ENCODE results near the gene NME1.
"Not testable (repeated sequence)": the region's sequence is repeated elsewhere in the genome, so short reads cannot be mapped to it uniquely, and the experiment has no call there.

The NME1 gene

GRCh38 chr17:51161541-51161940 is 8.2 kb downstream of the NME1 start:
- no peaks in the 10 kb centered on the region for H3K27me3 Mint-ChIP-seq (ENCODE audit: low read depth)
- no peak overlapping the region for H3K27ac Mint-ChIP-seq
- DNase-seq (ENCODE audit: low spot score), result no peak
- no peaks in the 10 kb centered on the region for H3K9me3 Mint-ChIP-seq
- H3K4me1 Mint-ChIP-seq (ENCODE audit: low read depth), result peaks cover 14% of the 10 kb centered on the region
- H3K4me3 Mint-ChIP-seq, result no peak overlapping the region
- peaks cover 45% of the 10 kb centered on the region for H3K36me3 Mint-ChIP-seq (ENCODE audit: low read depth)

DNA sequence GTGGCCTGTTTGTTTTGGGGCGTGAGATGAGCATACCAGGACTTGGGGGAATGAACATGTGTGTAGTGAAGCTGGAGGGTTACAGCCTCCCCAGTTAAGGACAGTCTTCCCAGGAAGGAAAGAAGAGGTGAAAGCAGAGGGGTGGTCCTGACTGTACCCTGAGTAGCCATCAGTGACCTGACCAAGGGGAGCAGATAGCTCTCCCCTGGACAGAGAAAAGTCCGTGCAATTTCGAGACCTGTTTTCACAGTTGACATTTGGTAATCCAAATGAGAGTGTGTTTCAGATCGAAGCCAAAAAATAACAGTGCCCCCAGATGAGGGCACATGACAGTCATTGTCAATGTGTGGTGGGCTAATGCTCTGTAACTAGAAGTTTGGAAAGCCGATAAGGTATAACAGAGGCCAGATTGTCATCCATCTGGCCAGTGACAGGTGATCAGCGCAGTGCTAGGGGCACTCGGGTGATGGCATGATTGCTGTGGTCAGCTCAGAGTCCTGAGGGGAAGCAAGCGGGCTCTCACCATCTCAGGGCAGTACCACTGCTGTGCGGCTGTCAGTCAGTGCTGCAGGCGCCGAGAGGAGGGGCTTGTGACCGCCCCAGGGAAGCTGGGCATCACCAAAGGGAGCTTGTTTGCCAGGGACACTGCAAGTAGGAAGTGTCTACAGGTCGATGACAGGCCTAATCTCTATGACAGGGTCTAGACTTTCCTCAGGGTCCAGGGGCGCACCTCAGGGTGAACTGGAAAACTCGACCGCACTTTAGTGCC is 11.7 kb downstream of the NME1 start:
- H3K36me3 Mint-ChIP-seq (ENCODE audit: low read depth), result peaks cover 48% of the 10 kb centered on the region
- peak overlapping the region; percentile 98 for H3K27ac Mint-ChIP-seq
- no peaks in the 10 kb centered on the region for H3K27me3 Mint-ChIP-seq (ENCODE audit: low read depth)
- H3K4me3 Mint-ChIP-seq, result peak overlapping the region; percentile 95
- peaks cover 22% of the 10 kb centered on the region for H3K4me1 Mint-ChIP-seq (ENCODE audit: low read depth)
- no peaks in the 10 kb centered on the region for H3K9me3 Mint-ChIP-seq
- no peak for DNase-seq (ENCODE audit: low spot score)

- DNase-seq (ENCODE audit: low spot score), result no peak
- H3K4me1 Mint-ChIP-seq (ENCODE audit: low read depth), result peaks cover 22% of the 10 kb centered on the region
- no peaks in the 10 kb centered on the region for H3K9me3 Mint-ChIP-seq
- peak overlapping the region; percentile 98 for H3K27ac Mint-ChIP-seq
- peak overlapping the region; percentile 95 for H3K4me3 Mint-ChIP-seq
- H3K27me3 Mint-ChIP-seq (ENCODE audit: low read depth), result no peaks in the 10 kb centered on the region
- H3K36me3 Mint-ChIP-seq (ENCODE audit: low read depth), result peaks cover 47% of the 10 kb centered on the region
Measured at GRCh38 chr17:51165680-51166197, 12.4 kb downstream of the NME1 start.

DNA sequence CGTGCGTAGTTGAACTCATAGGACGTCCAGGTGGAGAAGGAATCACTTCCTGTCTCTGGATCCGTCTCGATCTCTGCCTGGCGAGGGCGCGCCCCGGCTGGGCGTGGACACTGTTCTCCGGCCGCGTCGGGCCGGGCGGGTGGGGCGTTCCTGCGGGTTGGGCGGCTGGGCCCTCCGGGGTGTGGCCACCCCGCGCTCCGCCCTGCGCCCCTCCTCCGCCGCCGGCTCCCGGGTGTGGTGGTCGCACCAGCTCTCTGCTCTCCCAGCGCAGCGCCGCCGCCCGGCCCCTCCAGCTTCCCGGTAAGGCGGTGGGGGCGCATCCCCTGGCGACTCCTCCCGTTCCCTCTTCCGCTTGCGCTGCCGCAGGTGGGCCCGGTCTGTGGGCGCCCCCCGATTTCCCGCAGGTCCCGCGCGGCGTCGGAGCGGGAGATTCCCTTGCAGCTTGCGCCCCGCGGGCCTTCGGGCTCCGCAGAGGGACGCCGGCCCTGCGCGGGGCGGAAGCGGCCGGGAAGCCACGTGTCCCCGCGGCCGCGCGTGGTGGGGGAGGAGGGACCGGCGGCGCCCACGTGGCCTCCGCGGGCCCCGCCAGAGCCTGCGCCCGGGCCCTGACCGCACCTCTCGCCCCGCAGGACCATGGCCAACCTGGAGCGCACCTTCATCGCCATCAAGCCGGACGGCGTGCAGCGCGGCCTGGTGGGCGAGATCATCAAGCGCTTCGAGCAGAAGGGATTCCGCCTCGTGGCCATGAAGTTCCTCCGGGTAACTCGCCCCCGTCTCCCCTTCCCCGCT is 13.0 kb downstream of the NME1 start, which contains the start of gene NME2:
TSS of gene NME2 (plus strand) at position 214 of the 789 bp plus-strand sequence. CDS start at position 634, 420 bp downstream.
- Mint-ChIP-seq H3K27me3 (ENCODE audit: low read depth) (no peaks in the 10 kb centered on the region), H3K4me1 (ENCODE audit: low read depth) (peaks cover 22% of the 10 kb centered on the region), H3K4me3 (peak within 1 kb of the TSS; percentile 95), H3K9me3 (no peaks in the 10 kb centered on the region), H3K27ac (peak within 1 kb of the TSS; percentile 98), H3K36me3 (ENCODE audit: low read depth) (peaks cover 46% of the 10 kb centered on the region)
- peak; percentile 81 for DNase-seq (ENCODE audit: low spot score)

- peak; percentile 62 for DNase-seq (ENCODE audit: low spot score)
- Mint-ChIP-seq H3K27ac (peak overlapping the region; percentile 85), H3K27me3 (ENCODE audit: low read depth) (no peaks in the 10 kb centered on the region), H3K4me3 (peak overlapping the region; percentile 88), H3K9me3 (no peaks in the 10 kb centered on the region), H3K36me3 (ENCODE audit: low read depth) (peaks cover 42% of the 10 kb centered on the region), H3K4me1 (ENCODE audit: low read depth) (peaks cover 22% of the 10 kb centered on the region)
Measured at GRCh38 chr17:51166987-51167931, 13.9 kb downstream of the NME1 start.

DNA sequence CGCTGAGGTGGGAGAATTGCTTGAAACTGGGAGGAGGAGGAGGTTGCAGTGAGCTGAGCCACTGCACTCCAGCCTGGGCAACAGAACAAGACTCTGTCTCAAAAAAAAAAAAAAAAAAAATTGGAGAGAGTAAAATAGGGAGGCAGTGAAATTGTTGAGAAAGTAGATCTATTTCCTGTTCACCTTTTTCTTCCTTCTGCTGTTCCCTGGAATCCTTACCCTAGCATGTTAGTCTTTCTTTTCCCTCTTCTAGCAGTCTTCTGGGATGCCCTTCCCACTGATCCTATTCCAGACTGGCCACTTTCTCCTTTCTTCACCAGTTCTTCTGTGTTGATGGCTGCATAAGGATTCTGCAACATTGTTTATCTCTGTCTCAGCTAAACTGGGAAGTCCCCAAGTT is 16.0 kb downstream of the NME1 start:
- H3K27ac Mint-ChIP-seq, result peak overlapping the region; percentile 22
- DNase-seq (ENCODE audit: low spot score), result no peak
- H3K4me1 Mint-ChIP-seq (ENCODE audit: low read depth), result peaks cover 24% of the 10 kb centered on the region
- peaks cover 43% of the 10 kb centered on the region for H3K36me3 Mint-ChIP-seq (ENCODE audit: low read depth)
- H3K9me3 Mint-ChIP-seq, result no peaks in the 10 kb centered on the region
- no peaks in the 10 kb centered on the region for H3K27me3 Mint-ChIP-seq (ENCODE audit: low read depth)
- peak overlapping the region; percentile 11 for H3K4me3 Mint-ChIP-seq

DNA sequence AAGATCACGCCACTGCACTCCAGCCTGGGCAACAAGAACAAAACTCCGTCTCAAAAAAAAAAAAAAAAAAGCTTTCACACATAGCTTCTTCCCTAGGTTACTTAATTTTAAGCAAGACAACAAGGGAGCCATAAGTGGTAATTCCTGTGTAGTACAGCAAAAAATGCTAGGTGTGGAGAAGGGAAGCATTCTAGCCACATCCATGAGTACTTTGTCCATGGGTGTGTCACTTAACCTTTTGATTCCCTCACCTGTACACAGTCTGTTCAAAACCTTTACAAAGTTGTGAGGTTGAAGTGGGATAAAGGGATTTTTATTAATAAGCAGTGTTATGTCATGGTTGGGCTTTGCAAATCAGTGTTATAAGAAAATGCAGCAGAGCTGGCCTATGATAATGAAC is 17.4 kb downstream of the NME1 start:
- no peak overlapping the region for H3K27ac Mint-ChIP-seq
- no peak overlapping the region for H3K4me3 Mint-ChIP-seq
- H3K9me3 Mint-ChIP-seq, result no peaks in the 10 kb centered on the region
- DNase-seq (ENCODE audit: low spot score), result no peak
- H3K27me3 Mint-ChIP-seq (ENCODE audit: low read depth), result no peaks in the 10 kb centered on the region
- peaks cover 16% of the 10 kb centered on the region for H3K4me1 Mint-ChIP-seq (ENCODE audit: low read depth)
- H3K36me3 Mint-ChIP-seq (ENCODE audit: low read depth), result peaks cover 41% of the 10 kb centered on the region

GRCh38 chr17:51172030-51172429 is 18.7 kb downstream of the NME1 start:
- peaks cover 13% of the 10 kb centered on the region for H3K4me1 Mint-ChIP-seq (ENCODE audit: low read depth)
- not testable (repeated sequence) for H3K27me3 Mint-ChIP-seq (ENCODE audit: low read depth); H3K27ac Mint-ChIP-seq; H3K9me3 Mint-ChIP-seq; DNase-seq (ENCODE audit: low spot score); H3K4me3 Mint-ChIP-seq
- H3K36me3 Mint-ChIP-seq (ENCODE audit: low read depth), result peaks cover 38% of the 10 kb centered on the region

- no peak for DNase-seq (ENCODE audit: low spot score)
Measured at GRCh38 chr17:51180486-51180885, 27.1 kb downstream of the NME1 start.

DNA sequence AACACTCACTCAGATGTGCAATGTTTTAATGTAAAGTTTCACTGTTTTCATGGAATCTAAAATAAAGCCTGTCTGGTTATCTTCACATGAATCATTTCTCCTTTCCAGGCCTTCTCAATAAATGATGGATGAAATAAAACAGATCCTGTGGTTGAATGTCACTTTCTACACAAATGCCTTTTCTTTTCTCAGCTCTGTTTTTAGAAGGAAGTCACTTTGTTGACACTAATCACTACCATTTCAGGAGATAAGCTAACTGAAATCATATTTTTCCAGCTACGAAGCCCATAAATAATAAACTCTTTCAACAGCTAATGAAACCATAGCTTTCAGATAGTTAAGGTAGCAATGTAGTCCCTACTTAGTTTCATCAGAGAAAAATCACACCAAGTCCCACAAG is 30.8 kb downstream of the NME1 start:
- Mint-ChIP-seq H3K27me3 (ENCODE audit: low read depth) (no peaks in the 10 kb centered on the region), H3K27ac (no peak overlapping the region), H3K4me1 (ENCODE audit: low read depth) (no peaks in the 10 kb centered on the region), H3K9me3 (no peaks in the 10 kb centered on the region), H3K36me3 (ENCODE audit: low read depth) (peaks cover 26% of the 10 kb centered on the region), H3K4me3 (no peak overlapping the region)
- no peak for DNase-seq (ENCODE audit: low spot score)

More at GRCh38 chr17:51180486-51180885, 27.1 kb downstream of the NME1 start:
- H3K9me3 Mint-ChIP-seq, result no peaks in the 10 kb centered on the region
- no peak overlapping the region for H3K27ac Mint-ChIP-seq
- H3K4me1 Mint-ChIP-seq (ENCODE audit: low read depth), result no peaks in the 10 kb centered on the region
- no peak overlapping the region for H3K4me3 Mint-ChIP-seq
- peaks cover 20% of the 10 kb centered on the region for H3K36me3 Mint-ChIP-seq (ENCODE audit: low read depth)
- H3K27me3 Mint-ChIP-seq (ENCODE audit: low read depth), result no peaks in the 10 kb centered on the region

DNA sequence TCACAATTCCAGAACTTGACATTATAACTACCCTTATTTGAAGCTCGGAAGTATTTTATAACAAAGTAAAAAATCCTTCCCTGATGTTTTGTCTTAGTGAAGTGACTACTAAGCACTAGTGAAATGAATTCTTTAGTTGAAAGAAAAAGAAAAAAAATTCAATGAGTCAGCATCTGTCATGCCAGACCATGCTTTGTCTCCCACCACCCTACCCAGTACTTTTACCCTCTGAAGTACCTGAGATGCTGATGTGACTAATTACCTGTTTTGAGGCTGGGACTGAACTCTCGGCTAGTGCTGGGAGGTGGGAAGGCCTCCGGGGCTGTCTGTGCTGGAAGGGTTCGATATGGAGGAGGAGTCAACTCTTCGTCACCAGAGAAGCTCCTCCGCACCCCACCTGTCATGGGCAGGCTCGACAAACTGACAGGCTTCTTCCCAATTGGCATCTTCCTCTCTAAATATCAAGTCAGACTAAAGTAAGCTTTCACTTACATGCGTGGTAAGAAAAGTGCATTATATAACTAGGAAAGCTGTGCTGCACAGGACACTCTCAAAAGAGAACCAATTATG is 32.5 kb downstream of the NME1 start:
- H3K27me3 Mint-ChIP-seq (ENCODE audit: low read depth), result no peaks in the 10 kb centered on the region
- no peak for DNase-seq (ENCODE audit: low spot score)
- H3K36me3 Mint-ChIP-seq (ENCODE audit: low read depth), result peaks cover 27% of the 10 kb centered on the region
- no peaks in the 10 kb centered on the region for H3K9me3 Mint-ChIP-seq
- H3K4me3 Mint-ChIP-seq, result no peak overlapping the region
- H3K4me1 Mint-ChIP-seq (ENCODE audit: low read depth), result peaks cover 2% of the 10 kb centered on the region
- H3K27ac Mint-ChIP-seq, result peak overlapping the region; percentile 11

DNA sequence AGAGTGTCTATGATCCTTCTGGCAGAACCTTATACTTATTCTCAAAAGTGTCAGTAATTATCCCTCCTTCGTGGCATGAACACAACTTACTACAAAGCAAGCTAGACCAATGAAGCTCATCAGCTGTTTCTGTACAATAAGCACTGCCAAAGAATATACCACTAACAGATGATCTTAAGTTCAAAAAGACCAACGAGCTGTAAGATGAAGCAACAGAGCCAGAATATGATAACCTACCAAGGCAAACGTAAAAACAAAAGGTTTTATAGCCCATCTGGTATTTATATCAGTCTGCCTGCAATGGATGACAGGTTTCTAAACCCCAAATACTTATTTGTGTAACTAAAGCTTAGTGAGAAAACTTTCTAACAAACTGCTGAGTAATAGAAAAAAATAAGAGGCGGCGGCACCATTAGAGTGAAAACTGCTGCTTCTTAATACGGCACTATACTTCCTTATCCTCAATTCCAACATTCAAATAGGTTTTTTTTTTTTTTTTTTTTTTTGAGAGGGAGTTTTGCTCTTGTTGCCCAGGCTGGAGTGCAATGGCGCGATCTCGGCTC is 35.0 kb downstream of the NME1 start:
- peaks cover 33% of the 10 kb centered on the region for H3K36me3 Mint-ChIP-seq (ENCODE audit: low read depth)
- no peak overlapping the region for H3K27ac Mint-ChIP-seq
- no peaks in the 10 kb centered on the region for H3K9me3 Mint-ChIP-seq
- H3K4me3 Mint-ChIP-seq, result no peak overlapping the region
- no peak for DNase-seq (ENCODE audit: low spot score)
- no peaks in the 10 kb centered on the region for H3K27me3 Mint-ChIP-seq (ENCODE audit: low read depth)
- H3K4me1 Mint-ChIP-seq (ENCODE audit: low read depth), result peaks cover 2% of the 10 kb centered on the region

GRCh38 chr17:51189162-51189561 is 35.8 kb downstream of the NME1 start:
- Mint-ChIP-seq H3K9me3 (no peaks in the 10 kb centered on the region), H3K4me1 (ENCODE audit: low read depth) (peaks cover 2% of the 10 kb centered on the region), H3K36me3 (ENCODE audit: low read depth) (peaks cover 34% of the 10 kb centered on the region), H3K27me3 (ENCODE audit: low read depth) (no peaks in the 10 kb centered on the region), H3K4me3 (no peak overlapping the region), H3K27ac (no peak overlapping the region)
- no peak for DNase-seq (ENCODE audit: low spot score)

Data from T-helper 2 cell treated with Interferon-gamma antibody and Interleukin-4, amounts not matched to agents 5 μg/mL and 100 μg/mL, for 36 hours (primary cell).